Esophagus (tissue), 2 donors: ENCODE measurements around the gene CKAP4. TPM values are rescaled to one million over a fixed set of nuclear protein-coding genes. Genes with fewer than 3 reads are reported as not detected.
A peak's percentile ranks its signal among the peaks of the same experiment; 100 is the strongest.

Experiments
- H3K27ac ChIP-seq, 2 donors: one replicate each; pipeline ENCODE4 v1.5.1; 2013; ENCODE audit warnings: low read depth in 2 of 2, mild to moderate bottlenecking in 2 of 2, inconsistent platforms in 1 of 2, low read length in 1 of 2, moderate library complexity in 1 of 2
- H3K27me3 ChIP-seq, 2 donors: one replicate each; pipeline ENCODE4 v1.6.1; 2013; ENCODE audit warnings: low read length in 2 of 2, control low read depth in 1 of 2, mild to moderate bottlenecking in 1 of 2; ENCODE audit not compliant: insufficient read depth in 2 of 2, control insufficient read depth in 1 of 2
- H3K36me3 ChIP-seq, 2 donors: one replicate each; pipeline ENCODE4 v1.6.1; 2013; ENCODE audit warnings: low read length in 1 of 2; ENCODE audit not compliant: control insufficient read depth in 2 of 2, insufficient read depth in 2 of 2
- H3K4me1 ChIP-seq, 2 donors: one replicate each; pipeline ENCODE4 v1.6.1; 2013; ENCODE audit warnings: low read length in 1 of 2; ENCODE audit not compliant: control insufficient read depth in 2 of 2, insufficient read depth in 2 of 2
- H3K4me3 ChIP-seq, 2 donors: one replicate each; pipeline ENCODE4 v1.5.1; 2013; ENCODE audit warnings: low read length in 2 of 2, mild to moderate bottlenecking in 2 of 2, low read depth in 1 of 2, moderate library complexity in 1 of 2
- H3K9me3 ChIP-seq, 2 donors: one replicate each; pipeline ENCODE4 v1.6.1; 2013; ENCODE audit warnings: mild to moderate bottlenecking in 2 of 2, low read depth in 1 of 2, low read length in 1 of 2, moderate library complexity in 1 of 2; ENCODE audit not compliant: control insufficient read depth in 2 of 2, insufficient read depth in 1 of 2
- WGBS, 2 donors: extraction: QIAGEN DNeasy Blood & Tissue Kit; methylation state at CpG; one replicate each; pipeline ENCODE4 v1.1.7; 2013; 5-methylcytosine and 5-hydroxymethylcytosine counted together
- polyA plus RNA-seq, 2 donors: library from polyadenylated mRNA; stranded (reverse); fragments of 200-250 nt; gene quantifications; one replicate each; pipeline ENCODE4 v1.2.3, GENCODE V29; 2013
- donor health status: healthy with polysubstance abuse.
- donor health status: Bipolar disorder and iron deficiency.

CKAP4 gene
- polyA plus RNA-seq, 2 donors: 19.9 to 54.8 TPM

DNA sequence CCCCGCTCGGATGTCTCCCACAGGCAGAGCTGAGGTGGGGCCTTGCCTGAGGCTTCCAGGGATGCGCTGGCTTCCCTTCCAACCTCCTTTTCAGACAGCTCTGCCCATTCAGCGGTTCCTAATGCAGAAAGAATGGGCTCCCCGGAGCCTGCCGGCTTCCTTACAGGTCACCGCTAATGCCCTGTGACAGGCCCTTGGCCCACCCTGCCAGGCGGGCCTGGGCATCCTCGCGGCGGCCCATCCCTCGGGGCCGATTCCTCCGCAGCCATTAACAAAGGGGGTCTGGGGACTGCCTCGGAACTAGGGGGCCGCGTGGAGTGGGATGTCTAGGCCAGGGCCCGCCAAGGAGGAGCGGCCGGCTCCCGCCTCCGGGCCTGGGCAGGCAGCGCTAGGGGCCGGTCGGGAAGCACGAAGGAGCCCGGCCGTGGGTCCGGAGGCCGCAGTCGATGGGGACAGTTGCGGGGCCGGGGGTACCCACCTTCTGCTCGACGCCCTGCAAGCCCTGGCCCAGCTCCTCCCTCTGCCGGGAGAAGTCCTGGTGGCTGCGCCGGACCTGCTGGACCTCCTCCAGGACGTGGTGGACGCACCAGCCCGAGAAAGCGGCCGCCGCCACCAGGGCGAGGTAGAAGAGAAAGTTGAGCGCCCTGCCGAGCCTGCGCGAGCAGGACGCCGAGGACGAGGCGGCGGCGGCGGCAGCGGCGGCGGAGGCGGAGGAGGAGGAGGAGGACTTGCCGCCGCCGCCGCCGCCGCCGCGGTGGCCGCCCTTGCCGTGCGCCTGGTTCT is 738 bp downstream of the CKAP4 start:
- Histone ChIP-seq H3K4me3 (peak overlapping the region; percentile 84 to 90), H3K4me1 (peaks cover 2 to 6% of the 10 kb centered on the region in 2 donors), H3K27me3 (no peaks in the 10 kb centered on the region), H3K36me3 (no peaks in the 10 kb centered on the region), H3K9me3 (no peaks in the 10 kb centered on the region), H3K27ac (peak overlapping the region; percentile 96 to 100)
- 2% methylated on average over 60 to 71 of the region's 71 CpGs for WGBS, 2 donors

DNA sequence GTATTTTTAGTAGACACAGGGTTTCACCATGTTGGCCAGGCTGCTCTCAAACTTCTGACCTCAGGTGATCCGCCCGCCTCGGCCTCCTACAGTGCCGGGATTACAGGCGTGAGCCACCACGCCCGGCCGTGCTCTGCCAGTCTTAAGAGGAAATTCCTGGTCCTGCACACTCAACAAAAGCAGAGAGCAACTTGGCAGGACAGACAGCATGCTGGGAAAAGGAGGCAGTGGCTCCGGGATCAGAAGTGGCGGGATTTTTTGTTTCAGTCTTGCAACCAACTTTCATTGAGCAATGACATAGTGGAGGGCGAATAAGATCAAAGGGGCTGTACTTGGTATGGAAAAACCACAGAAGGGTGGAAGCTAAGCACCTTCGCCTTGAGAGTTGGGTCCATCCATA is 2.1 kb downstream of the CKAP4 start:
- no peaks in the 10 kb centered on the region for H3K9me3 ChIP-seq
- peaks cover 0 to 3% of the 10 kb centered on the region in 2 donors for H3K36me3 ChIP-seq
- H3K4me1 ChIP-seq: peaks cover 2 to 6% of the 10 kb centered on the region in 2 donors
- peak overlapping the region in 1 of 2 donors; percentile 90 for H3K4me3 ChIP-seq
- 27 to 32% methylated on average over 12 of the region's 12 CpGs for WGBS, 2 donors
- no peaks in the 10 kb centered on the region for H3K27me3 ChIP-seq
- peak overlapping the region; percentile 94 to 100 for H3K27ac ChIP-seq

DNA sequence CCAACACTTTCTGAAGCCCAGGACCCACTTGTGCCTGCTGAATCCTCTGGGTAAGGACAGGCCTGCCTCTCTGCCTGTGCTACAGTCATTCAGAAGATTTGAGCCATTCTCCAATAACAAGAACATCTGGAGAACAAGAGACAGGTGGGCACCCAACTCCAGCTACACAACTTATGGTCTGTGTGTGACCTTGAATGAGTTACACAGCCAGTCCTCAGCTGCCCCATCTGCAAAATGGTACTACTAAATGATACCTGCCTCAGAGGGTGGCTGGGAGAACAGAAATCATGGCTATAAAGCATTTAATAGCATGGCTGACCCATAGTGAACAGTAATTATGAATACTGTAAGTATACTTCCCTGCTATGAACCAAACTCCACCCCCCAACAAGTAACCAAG is 4.2 kb downstream of the CKAP4 start:
- Histone ChIP-seq H3K27me3 (no peaks in the 10 kb centered on the region), H3K9me3 (no peaks in the 10 kb centered on the region), H3K27ac (peak overlapping the region in 1 of 2 donors; percentile 39), H3K4me3 (no peak overlapping the region), H3K36me3 (peaks cover 6 to 18% of the 10 kb centered on the region in 2 donors), H3K4me1 (peaks cover 2 to 6% of the 10 kb centered on the region in 2 donors)

DNA sequence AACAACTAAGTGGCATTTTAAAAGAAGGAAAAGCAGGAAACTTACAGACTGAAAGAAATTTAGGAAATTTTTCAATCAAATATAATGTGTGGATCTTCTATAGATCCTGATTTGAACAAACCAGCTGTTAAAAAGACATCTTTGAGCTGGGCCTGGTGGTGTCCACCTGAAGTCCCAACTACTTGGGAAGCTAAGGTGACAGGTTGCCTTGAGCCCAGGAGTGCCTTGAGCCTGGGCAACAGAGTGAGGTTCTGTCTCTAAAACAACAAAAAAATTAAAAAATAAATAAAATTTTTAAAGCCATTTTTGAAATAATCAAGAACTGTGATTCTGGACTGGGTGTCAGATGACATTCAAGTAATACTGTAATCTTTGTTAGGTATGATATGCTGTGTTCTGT is 7.0 kb downstream of the CKAP4 start:
- Histone ChIP-seq H3K4me3 (no peak overlapping the region), H3K4me1 (peaks cover 2 to 4% of the 10 kb centered on the region in 2 donors), H3K36me3 (peaks cover 6 to 28% of the 10 kb centered on the region in 2 donors), H3K9me3 (no peaks in the 10 kb centered on the region), H3K27ac (no peak overlapping the region), H3K27me3 (no peaks in the 10 kb centered on the region)

- H3K27ac ChIP-seq: no peak overlapping the region
- WGBS, 2 donors: 95 to 96% methylated on average over 12 of the region's 12 CpGs
These were observed 7.9 kb downstream of the CKAP4 start for GRCh38 chr12:106239951-106240335.

GRCh38 chr12:106239241-106239950 is 8.4 kb downstream of the CKAP4 start:
- peaks cover 0 to 2% of the 10 kb centered on the region in 2 donors for H3K4me1 ChIP-seq
- H3K27me3 ChIP-seq: no peaks in the 10 kb centered on the region
- no peaks in the 10 kb centered on the region for H3K9me3 ChIP-seq
- H3K27ac ChIP-seq: no peak overlapping the region
- H3K36me3 ChIP-seq: peaks cover 6 to 28% of the 10 kb centered on the region in 2 donors
- H3K4me3 ChIP-seq: no peak overlapping the region
- 91% methylated on average over 37 of the region's 37 CpGs for WGBS, 2 donors

More at GRCh38 chr12:106239951-106240335, 7.9 kb downstream of the CKAP4 start:
- Histone ChIP-seq H3K4me1 (peaks cover under 1 to 3% of the 10 kb centered on the region in 2 donors), H3K36me3 (peaks cover 6 to 28% of the 10 kb centered on the region in 2 donors), H3K27me3 (no peaks in the 10 kb centered on the region), H3K4me3 (no peak overlapping the region), H3K9me3 (no peaks in the 10 kb centered on the region)

GRCh38 chr12:106238146-106238545 is 9.7 kb downstream of the CKAP4 start:
- H3K36me3 ChIP-seq: peaks cover 6 to 32% of the 10 kb centered on the region in 2 donors
- H3K9me3 ChIP-seq: peaks cover 0 to 4% of the 10 kb centered on the region in 2 donors
- no peak overlapping the region for H3K4me3 ChIP-seq
- no peak overlapping the region for H3K27ac ChIP-seq
- 79 to 83% methylated on average over 11 of the region's 11 CpGs for WGBS, 2 donors
- H3K4me1 ChIP-seq: peaks cover 0 to 2% of the 10 kb centered on the region in 2 donors
- H3K27me3 ChIP-seq: no peaks in the 10 kb centered on the region

DNA sequence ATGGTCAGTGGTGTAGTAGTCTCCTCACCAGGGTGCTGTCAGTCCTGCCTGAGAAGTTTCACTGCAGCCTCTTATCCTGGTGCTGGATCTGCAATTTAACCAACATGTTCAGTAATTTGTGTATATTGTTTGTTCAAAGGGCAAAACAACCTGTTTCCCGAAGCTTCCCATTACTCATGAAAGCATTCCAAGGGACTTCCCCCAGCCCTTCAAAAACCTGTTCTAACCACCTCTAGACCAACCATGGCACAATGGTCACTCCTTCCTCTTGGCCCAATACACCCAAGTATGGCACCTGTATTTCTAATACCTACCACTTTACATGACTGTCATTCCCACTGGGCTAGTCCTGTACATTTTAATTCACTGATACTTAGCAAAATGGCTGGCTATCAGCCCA is 12.1 kb downstream of the CKAP4 start:
- Histone ChIP-seq H3K4me3 (no peak overlapping the region), H3K27ac (peak overlapping the region in 1 of 2 donors; percentile 61), H3K36me3 (peaks cover 6 to 30% of the 10 kb centered on the region in 2 donors), H3K27me3 (no peaks in the 10 kb centered on the region), H3K9me3 (peaks cover 0 to 4% of the 10 kb centered on the region in 2 donors), H3K4me1 (peaks cover 0 to 2% of the 10 kb centered on the region in 2 donors)
- WGBS, 2 donors: 64% methylated on average over 1 of the region's 1 CpG

GRCh38 chr12:106234449-106234848 is 13.4 kb downstream of the CKAP4 start:
- peaks cover 0 to 2% of the 10 kb centered on the region in 2 donors for H3K4me1 ChIP-seq
- peaks cover 0 to 4% of the 10 kb centered on the region in 2 donors for H3K9me3 ChIP-seq
- H3K4me3 ChIP-seq: no peak overlapping the region
- 59 to 65% methylated on average over 3 of the region's 3 CpGs for WGBS, 2 donors
- peaks cover 9 to 22% of the 10 kb centered on the region in 2 donors for H3K36me3 ChIP-seq
- no peaks in the 10 kb centered on the region for H3K27me3 ChIP-seq
- H3K27ac ChIP-seq: no peak overlapping the region
